Adrenal gland (tissue), 5 donors: Measurements from ENCODE around the gene SYCP3.

Source experiments
- CTCF ChIP-seq, 6 experiments: fragments of 450-650 bp in 4 of 6; fragments of 200-600 bp in 2 of 6; sonication (generic) in 1 of 6; IDR thresholded peaks; 1 replicate in 5 of 6; 2 replicates in 1 of 6; pipeline versions ENCODE4 v1.5.1 to v1.8.0; 2016 to 2021; ENCODE audit warnings: antibody characterized with exemption in 6 of 6, mild to moderate bottlenecking in 2 of 6, moderate library complexity in 1 of 6
- POLR2A ChIP-seq, 2 donors: fragments of 450-650 bp; IDR thresholded peaks; one replicate each; pipeline ENCODE4 v1.6.1; 2017; ENCODE audit warnings: antibody characterized with exemption in 2 of 2, mild to moderate bottlenecking in 2 of 2, moderate library complexity in 1 of 2
- donor health status: DM: no; HTN: no; CAD: no.

- TF ChIP-seq CTCF (IDR thresholded peaks at IDR 0.05) (no peak), POLR2A (IDR thresholded peaks at IDR 0.05) (peak in 1 of 2 donors; percentile 72)
Measured at GRCh38 chr12:101697930-101698799, 41.1 kb downstream of the SYCP3 start.
